HG03558 (cell line): ENCODE results near the gene DZIP1L.

Experiments
- ATAC-seq: cut with Tn5 transposase; IDR thresholded peaks from one replicate; pipeline ENCODE4 v1.9.1; 2021; ENCODE audit warnings: moderate number of reproducible peaks; ENCODE audit not compliant: unreplicated experiment; ENCODE audit errors: extremely low read depth

The DZIP1L gene

GRCh38 chr3:138070006-138070405 is 45.4 kb downstream of the DZIP1L start:
- ATAC-seq = no peak

GRCh38 chr3:138068579-138069174 is 46.7 kb downstream of the DZIP1L start:
- ATAC-seq = no peak

DNA sequence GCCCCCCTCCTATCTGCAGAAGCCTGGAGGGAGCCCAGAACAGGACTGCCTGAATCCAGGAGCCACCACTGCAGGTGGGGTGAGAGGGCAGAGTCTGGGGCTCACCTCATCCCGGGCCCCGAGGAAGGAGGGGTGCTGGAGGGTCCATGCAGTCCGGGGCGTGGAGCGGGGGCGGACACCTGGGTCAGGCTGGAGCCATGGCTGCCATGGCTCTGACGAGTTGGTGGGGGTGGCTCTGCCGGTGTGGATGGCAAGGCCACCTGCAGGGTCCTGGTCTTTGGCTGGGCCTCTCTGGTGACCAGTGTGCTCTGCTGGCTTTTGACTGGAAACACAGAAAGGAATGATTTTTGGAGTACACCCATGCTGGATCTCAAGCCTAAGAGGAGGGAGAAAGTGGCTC is 47.4 kb downstream of the DZIP1L start:
- ATAC-seq = no peak

- no peak for ATAC-seq
These were observed 48.4 kb downstream of the DZIP1L start for GRCh38 chr3:138066972-138067371.

DNA sequence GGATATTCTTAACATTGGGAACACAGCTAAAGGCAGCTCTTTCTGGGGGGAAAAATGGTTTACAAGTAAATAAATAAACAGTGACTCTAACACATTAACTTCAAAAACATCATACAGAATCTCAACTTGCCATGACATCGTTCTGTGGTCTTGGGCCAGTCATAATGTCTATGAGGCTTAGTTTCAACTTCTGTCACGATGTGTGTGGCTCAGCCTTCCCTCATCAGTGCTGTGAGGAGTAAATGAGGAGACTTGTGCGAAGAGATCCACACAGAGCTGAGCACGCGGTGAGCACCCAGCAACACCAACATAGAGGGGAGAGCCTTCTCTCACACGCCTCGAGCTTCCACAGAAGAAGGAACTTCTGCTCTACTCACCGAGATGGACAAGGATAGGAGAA is 49.0 kb downstream of the DZIP1L start:
- ATAC-seq = peak; percentile 95

- ATAC-seq = peak; percentile 6
These were observed 49.5 kb downstream of the DZIP1L start for GRCh38 chr3:138065949-138066348.

- no peak for ATAC-seq
These were observed 52.0 kb downstream of the DZIP1L start for GRCh38 chr3:138063416-138063815.

GRCh38 chr3:138062626-138063025 is 52.8 kb downstream of the DZIP1L start:
- no peak for ATAC-seq

GRCh38 chr3:138062037-138062436 is 53.4 kb downstream of the DZIP1L start:
- ATAC-seq = no peak

GRCh38 chr3:138060792-138061191 is 54.6 kb downstream of the DZIP1L start:
- ATAC-seq = no peak

- ATAC-seq = no peak
These were observed 56.1 kb downstream of the DZIP1L start for GRCh38 chr3:138059261-138059660.

DNA sequence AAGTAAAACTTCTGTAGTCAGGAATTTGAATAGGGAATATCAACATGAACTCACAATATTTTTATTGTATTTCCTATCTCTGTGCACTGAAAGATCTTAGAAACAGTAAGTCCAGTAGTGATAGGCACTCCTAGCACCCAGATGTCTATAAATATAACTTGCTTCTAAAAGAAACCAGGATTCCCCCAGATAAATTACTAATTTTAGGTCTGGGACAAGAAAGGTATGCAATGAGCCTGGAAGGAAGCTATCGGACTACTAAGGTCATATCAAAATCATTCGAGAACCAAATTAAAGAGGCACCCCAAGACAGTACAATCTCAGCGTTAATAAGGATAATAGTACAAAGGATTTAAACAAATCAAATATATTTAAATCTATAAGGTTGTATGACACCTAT is 58.0 kb downstream of the DZIP1L start:
- ATAC-seq = no peak

GRCh38 chr3:138054057-138054456 is 61.4 kb downstream of the DZIP1L start:
- no peak for ATAC-seq

GRCh38 chr3:138051947-138052802 is 63.2 kb downstream of the DZIP1L start:
- ATAC-seq = peak; percentile 68

- no peak for ATAC-seq
These were observed 66.1 kb downstream of the DZIP1L start for GRCh38 chr3:138049157-138049919.

GRCh38 chr3:138047596-138048158 is 67.7 kb downstream of the DZIP1L start:
- no peak for ATAC-seq

DNA sequence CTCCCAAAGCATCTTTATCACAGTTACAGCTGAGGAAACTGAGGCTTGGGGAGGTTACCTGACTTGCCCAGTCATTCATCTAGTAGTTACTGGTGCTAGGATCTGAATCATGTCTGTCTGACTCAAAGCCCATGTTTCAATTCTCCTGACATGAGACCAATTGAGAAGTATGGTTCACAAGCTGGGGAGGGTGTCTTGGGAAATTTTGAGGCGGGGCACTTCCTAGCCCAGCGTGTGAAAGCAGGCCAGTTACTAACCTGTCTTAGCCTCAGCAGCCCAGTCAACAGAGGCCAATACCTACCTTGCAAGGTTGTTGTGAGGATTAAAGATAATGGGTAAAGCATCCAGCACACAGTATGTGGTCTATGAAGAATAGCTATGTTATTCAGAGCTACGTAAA is 68.5 kb downstream of the DZIP1L start:
- ATAC-seq = peak; percentile 60

GRCh38 chr3:138046085-138046484 is 69.3 kb downstream of the DZIP1L start:
- no peak for ATAC-seq

- ATAC-seq = no peak
These were observed 72.0 kb downstream of the DZIP1L start for GRCh38 chr3:138043266-138044029.

DNA sequence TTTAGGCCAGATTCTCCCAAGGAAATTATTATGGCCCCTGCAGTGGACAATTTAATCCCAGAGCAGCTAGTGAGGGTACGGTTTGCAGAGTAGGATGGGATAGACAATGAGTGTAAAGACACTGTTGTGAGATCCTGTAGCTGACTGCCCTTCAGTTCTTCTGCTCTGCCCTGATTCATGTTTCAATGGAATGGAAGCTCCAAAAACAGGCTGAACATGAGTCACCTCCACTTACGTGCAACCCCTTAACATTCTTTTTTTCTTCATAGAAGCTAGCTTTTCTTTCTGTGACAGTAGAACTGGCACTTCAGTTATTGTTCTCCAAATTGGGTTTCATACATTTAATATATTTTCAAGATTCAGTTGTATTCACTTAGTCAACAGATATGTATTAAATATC is 73.4 kb downstream of the DZIP1L start:
- ATAC-seq = no peak
